Medulla oblongata (tissue), 1 donor: Measurements from ENCODE around the gene ANAPC2.
A peak's percentile ranks its signal among the peaks of the same experiment; 100 is the strongest.
"Not testable (repeated sequence)": the region's sequence is repeated elsewhere in the genome, so short reads cannot be mapped to it uniquely, and the experiment has no call there.

Source experiments
- DNase-seq: peaks from one replicate; pipeline ENCODE4 v3.0.0-alpha.2; 2015; ENCODE audit errors: extremely low spot score

Gene ANAPC2

DNA sequence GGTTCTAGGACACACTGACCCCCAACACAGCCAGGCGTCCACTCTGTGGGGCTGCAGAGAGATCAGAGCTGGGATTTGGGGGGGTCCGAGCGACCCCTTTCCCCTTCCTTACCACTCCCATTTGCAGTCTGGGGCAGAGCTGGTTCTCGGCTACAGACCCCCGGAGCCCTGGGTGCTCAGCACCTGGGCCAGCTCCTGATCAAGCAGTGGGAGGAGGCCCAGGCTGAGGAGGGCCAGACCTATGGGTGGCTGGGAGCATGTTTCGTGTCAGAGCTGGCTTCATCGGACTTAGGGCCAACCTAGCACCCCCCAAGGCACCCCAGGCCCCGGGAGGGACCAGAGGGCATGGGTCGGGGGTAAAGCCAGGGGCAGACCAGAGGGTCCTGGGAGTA lies 41.8 kb downstream of the ANAPC2 start:
- no peak for DNase-seq

DNA sequence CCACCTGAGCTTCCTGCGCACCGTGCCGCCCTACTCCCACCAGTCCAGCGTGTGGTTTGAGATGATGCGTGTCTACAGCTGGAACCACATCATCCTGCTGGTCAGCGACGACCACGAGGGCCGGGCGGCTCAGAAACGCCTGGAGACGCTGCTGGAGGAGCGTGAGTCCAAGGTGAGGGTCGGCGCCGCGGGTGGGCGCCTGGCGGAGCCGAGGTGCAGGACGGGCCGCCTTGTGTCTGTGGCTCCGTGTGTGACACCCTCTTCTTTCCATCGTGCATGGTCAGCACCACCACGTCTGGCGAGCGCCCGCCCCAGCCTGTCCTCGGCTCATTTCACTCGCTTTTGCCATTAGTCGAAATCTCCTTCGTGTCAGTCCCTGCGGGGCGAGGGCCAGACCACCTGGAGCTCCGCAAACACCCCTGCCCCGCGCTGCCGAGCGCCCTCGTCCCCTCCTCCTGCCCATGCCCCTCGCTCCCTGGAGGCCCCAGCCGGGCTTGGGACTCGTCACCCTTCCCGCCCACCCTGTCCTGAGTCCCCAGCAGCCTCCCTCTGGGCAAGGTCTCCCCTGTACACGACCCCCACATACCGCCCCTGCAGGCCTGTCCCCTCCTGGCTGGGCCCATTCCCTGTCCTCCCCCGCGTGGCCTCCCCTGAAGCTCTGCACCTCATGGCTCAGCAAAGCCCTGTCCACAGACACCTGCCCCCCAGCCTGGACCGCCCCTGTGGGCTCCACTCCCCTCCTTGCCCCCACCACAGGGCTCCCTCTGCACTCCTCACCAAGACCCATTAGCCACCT lies 42.4 kb downstream of the ANAPC2 start:
- no peak for DNase-seq

DNA sequence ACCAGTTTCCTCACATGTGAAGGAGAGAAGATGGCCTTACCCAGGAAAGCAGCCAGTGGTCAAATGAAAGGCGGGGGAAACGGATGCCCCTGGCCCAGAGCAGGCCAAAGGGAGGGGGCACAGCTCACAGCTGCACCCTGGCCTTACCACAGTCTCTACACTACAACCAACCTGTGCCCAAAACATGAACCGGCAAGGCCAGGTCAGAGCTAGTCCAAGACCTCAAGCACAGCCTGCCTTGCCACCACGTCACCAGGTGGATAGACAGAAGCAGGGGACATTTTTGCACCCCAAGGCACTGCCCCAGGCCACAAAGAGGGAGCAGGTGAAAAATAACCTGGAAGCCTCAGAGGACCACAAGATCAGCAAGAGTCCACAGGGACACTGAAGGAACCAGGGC lies 44.9 kb downstream of the ANAPC2 start:
- DNase-seq = no peak

DNA sequence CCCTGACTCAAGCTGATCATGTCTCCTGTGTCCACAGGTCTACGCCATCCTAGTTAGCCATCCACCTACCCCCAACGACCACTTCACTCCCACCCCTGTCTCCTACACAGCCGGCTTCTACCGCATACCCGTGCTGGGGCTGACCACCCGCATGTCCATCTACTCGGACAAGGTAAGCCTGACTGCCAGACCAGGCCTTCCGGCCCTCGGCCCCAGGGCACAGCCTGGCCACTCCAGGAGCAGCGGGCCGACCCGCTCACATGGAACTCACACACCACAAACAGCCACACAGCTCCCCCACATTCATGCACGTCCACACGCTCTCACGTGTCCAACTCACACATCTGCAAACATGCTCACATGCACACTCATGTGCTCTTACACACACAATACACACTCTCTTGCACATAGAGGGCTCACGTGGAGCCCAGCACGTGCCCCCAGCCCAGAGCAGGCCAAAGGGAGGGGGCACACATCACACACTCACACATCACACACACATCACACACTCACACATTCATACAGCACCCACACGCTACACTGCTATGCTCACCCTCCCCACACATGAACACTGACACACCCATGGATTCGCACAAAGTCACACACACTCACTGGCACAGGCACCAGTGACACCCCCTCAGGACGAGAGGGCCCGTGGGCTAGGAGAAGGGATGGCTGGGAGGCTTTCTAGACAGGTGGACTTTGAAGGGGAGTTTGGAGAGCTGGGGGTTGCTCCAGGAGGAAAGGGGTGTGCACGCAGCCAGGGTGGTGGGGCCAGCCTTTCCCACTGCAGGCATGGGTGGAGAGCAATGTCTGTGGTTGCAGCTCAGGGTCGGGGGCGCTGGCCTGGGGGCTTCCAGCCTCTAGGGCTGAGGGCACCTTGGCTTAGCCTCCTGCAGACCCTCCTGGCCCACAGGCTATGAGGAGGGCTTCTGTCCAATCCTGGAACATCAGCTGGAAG lies 46.1 kb downstream of the ANAPC2 start:
- DNase-seq = no peak

DNA sequence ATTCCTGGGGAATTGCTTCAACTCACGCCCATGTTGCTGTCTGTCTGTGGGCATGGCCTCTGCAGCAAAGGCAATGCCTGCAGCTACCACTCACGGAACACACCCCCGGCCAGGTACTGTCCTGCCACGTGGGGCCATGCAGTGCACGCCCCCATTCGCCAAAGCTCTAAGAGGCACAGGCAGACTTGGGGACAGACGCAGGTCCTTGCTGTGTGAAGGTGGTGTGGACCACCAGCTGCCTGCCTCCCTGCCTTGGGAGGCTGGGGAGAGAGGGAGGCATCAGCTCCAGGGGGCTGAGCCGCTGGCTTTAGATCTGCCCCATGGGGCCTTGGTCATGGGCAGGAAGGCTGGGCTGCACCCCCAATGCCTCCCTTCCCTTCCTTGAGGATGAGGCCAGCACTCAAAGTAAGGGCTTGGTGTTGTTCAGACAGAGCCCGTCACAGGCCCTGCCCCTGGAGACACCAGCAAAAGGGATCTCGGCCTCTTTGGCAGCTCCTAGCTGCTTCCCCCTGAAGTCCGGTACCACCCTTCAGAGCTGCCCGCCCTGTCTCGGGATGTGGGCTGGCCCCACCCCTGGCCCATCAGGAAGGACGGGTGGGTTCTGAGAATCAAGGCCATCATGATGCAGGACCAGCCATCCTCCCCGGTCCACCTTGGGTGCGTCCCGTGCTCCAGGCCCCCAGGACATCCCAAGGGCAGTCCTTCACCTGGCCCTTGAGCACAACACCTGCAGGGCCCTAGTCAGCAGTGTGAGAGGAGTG lies 47.1 kb downstream of the ANAPC2 start:
- no peak for DNase-seq

DNA sequence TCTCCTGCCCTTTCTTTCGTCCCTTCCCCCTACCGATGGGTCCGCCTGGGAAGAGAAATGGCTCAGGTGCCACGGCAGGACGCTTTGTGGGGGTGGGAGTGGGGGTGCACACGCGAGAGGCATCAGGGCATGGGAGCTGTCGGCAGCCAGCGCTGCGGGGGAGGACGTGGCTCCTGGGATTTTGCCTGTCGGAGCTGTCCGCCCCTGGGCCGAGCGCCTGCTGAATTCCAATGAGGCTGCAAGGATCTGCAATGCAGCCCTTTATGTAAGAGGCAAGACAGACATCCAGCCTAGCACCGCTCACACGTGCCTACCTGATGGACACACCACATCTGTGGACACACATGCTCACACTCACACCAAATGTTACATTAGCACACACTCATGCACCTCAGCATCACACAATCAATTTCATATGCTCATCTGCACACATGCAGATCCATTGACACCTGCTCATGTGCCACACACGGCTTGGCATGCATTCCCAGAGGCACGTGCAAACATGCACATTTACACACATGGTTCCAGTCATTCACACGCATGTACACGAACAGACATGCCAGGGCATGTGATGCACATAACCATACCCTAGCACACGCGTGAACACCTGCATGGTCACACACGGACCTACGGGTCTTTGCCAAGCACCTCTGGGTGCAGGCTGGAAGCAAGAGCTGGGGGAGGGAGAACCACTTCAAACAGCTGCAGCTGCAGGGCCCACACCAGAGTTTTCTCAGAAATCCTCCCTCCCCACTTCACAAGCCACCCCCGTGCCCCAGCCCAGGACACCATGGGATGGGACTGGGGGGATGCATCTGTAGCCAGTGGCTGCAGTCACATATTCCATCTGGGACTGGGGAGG lies 48.0 kb downstream of the ANAPC2 start:
- no peak for DNase-seq

DNA sequence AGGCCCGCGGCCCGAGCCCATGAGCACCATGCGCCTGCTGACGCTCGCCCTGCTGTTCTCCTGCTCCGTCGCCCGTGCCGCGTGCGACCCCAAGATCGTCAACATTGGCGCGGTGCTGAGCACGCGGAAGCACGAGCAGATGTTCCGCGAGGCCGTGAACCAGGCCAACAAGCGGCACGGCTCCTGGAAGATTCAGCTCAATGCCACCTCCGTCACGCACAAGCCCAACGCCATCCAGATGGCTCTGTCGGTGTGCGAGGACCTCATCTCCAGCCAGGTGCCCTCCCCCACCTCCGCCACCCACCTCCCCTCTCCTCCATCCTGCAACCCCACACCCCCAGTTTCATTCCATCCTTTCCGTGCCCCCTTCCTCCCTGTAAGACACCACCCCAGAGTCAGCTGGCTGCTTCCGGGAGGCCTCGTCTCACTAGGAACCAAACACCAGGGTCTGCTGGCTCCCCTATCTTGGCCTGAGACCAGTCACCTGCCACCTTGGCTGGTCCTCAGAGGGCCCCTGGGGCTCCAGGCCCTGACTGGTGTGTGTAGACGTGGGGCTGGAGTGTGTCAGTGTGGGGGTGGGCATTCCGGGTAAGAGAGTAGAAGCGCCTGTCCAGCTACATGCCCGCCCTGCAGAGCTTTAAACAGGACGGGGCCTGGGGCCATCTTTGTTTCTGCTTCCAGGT lies 48.8 kb downstream of the ANAPC2 start:
- no peak for DNase-seq

DNA sequence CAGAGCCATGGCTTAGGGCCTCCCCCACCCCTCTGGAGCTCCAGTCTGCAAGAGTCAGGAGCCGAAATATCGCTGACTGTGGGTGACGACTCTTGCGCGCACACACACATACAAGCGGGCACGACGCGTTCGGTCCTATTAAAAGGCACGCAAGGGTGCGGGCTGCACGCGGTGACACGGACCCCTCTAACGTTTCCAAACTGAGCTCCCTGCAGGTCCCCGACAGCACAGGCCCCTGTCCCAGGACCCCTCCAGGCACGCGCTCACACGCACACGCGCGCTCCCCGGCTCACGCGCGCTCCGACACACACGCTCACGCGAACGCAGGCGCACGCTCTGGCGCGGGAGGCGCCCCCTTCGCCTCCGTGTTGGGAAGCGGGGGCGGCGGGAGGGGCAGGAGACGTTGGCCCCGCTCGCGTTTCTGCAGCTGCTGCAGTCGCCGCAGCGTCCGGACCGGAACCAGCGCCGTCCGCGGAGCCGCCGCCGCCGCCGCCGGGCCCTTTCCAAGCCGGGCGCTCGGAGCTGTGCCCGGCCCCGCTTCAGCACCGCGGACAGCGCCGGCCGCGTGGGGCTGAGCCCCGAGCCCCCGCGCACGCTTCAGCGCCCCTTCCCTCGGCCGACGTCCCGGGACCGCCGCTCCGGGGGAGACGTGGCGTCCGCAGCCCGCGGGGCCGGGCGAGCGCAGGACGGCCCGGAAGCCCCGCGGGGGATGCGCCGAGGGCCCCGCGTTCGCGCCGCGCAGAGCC lies 49.5 kb downstream of the ANAPC2 start, which contains the start of gene GRIN1:
TSS of gene GRIN1 (plus strand) at position 433 of the 746 bp plus-strand sequence. CDS start 333 bp downstream, outside the sequence.
- DNase-seq = no peak

DNA sequence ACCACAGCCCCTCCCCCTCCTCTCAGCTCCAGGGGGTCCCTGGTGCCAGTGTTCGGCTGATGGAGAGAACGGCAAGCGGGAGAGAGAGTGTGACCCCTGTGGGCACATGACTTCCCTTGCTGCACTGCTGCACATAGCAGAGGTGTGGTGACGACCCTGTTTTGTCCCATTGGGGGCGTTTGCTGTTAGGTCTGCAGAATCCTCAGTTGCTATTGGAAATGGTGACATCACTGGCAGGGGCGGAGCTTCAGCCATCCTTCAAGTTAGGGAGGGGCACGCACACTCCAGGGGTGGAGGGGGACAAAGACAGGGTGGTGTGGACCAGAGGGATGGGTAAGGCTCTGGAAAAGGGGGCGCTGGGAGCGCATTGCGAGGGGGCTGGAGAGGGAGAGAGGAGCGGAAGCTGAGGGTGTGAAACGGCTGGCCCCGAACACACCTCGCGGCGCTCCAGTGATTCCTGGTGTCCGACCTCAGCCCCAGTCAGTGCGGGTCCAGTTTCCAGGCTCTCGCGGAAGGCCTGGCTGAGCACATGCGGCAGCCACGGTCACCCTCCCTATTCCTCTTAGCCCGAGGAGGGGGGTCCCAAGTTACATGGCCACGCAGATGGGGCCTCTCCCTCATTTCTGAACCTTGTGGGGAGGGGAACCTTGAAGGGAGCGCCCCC lies 50.2 kb downstream of the ANAPC2 start:
- no peak for DNase-seq

DNA sequence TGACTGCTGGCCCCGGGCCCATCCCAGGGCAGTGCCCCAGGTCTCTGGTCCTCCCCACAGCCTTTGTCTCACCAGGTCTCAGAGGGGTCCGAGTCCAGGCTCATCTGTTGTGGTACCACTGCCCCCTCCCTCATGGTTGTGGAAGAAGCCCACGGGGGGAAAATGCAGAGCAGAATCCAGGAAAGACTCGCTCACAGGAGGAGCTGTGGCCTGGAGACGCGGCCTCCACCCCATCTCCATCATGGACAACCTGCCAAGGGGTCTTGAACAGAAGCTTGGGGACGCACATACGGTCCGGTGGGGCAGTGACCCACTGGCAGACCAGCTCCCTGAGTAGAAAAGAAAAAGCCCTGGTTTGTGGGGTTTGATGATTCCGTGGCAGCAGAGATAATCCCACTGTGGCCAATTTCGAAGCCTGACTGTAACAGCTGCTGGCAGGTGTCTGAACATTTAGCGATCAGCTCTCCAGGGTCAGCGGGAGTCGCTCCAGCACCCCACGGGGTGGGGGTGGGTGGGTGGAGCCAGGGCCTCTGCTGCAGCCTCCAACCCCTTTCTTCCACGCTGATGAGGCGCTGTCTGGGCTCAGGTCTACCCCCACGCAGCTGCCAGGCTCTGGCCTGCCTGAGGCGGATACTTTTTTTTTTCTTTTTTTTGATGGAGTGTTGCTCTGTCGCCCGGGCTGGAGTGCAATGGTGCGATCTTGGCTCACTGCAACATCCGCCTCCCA lies 51.3 kb downstream of the ANAPC2 start:
- no peak for DNase-seq

DNA sequence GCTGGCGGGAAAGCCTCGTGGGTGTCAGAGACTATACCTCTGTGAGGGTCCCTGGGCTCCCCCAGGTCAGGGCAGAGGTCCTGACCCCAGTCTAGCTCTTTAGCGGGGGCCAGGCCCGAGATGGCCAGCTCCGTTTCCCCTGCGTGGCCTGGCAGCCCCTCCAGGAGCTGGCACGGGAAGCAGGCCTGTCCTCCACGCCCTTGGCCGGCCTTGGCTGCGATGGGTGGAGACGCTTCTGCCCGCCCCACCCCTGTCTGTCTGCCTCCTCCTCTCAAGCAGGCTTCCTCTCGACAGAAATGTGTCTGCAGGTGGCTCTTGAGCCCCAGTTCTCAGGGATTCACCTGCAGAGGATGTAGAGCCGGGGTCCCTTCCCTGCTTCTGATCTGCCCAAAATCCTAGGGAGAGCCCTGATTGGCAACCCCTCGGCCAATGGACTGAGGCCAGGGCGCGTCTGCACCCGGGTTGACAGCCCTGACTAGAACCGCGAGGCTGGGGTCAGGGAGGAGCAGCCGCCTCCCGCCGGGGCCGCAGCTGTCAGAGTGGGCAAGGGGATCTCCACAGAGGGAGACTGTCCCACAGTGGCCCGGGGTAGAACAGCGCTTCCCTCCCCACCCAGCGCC lies 52.0 kb downstream of the ANAPC2 start:
- no peak for DNase-seq

DNA sequence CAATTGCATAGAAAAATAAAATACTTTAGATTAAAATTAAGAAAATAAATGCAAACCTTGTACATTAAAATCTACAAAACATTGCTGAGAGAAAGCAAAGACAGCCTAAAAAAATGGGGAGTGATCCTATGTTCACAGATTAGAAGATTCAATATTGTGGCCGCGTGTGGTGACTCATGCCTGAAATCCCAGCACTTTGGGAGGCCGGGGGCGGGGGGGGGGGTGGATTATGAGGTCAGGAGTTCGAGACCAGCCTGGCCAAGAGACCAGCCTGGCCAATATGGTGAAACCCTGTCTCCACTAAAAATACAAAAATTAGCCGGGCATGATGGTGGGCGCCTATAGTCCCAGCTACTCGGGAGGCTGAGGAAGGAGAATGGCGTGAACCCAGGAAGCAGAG lies 53.2 kb downstream of the ANAPC2 start:
- not testable (repeated sequence) for DNase-seq

DNA sequence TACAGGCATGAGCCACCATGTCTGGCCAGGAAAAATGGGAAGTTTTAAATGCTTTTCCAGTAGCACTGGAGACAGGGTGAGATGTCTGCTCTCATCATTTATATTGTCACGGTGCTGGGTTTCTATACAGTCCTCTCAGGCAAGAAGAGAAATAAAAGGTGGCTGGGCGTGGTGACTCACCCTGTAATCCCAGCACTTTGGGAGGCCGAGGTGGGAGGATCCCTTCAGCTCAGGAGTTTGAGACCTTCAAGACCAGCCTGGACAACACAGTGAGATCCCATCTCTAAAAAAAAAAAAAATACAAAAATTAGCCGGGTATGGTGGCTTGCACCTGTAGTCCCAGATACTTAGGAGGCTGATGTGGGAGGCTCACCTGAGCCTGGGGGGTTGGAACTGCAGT lies 54.2 kb downstream of the ANAPC2 start:
- no peak for DNase-seq

DNA sequence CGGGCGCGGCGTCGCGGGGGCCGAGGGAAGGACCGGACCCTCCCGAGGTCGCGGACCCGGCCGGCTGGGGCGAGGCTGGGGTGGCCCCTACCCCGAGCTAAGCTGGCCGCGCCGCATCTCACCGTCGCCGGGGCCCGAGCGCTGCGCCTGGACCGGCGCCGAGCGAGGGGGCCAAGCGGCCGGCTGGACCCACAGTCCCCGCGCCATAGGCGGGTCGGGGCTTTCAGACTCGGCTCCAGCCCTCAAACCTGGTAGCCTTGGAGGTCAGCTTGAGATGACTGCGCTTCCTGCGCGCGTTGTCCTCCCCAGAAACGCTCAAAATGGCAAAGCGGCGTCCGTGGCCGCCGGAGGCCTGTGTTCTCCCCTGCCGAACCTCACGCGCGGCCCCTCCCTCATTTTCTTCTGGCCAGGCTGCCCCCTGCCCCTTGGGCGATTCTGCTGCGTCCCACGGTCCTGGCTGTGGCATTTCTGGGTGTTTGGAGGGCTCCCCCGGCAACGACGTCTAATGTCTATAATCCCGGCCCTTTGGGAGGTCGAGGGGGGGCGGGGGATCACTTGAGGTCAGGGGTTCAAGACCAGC lies 58.1 kb downstream of the ANAPC2 start:
- DNase-seq = no peak

DNA sequence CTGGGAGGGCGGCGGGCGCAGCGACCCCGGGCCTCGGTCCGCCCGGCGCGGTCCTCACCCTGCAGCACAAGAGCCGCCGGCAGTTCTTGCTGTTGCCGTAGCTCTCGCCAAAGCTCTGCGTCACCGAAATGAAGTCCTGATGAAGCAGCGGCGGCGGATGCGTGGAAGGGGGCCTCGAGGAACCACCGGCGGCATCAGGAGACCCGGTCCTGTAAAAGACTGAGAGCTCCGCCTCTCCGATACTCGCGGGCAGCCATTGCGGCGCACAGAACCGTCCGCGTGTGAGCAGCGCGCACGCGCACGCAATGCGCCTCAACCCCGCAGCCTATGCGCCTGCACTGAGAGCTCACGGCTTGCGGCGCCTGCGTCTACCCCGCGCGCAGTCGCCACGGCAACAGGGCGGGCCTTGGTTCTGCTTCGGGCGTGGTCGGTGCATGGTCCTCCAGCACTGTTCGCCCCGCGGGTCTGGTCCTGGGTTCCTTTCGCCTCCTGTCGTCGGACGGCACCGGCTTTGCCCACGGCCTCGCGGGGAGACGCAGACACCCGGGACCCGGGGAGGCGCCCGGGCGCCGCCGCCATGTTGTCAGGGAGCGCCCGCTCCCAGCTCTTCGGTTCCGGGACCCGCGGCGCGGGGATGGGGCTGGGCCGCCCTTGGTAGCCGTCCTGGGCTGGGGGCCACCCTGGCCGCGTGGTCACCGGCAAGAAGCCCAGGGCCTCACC lies 58.7 kb downstream of the ANAPC2 start:
- peak; percentile 81 for DNase-seq

DNA sequence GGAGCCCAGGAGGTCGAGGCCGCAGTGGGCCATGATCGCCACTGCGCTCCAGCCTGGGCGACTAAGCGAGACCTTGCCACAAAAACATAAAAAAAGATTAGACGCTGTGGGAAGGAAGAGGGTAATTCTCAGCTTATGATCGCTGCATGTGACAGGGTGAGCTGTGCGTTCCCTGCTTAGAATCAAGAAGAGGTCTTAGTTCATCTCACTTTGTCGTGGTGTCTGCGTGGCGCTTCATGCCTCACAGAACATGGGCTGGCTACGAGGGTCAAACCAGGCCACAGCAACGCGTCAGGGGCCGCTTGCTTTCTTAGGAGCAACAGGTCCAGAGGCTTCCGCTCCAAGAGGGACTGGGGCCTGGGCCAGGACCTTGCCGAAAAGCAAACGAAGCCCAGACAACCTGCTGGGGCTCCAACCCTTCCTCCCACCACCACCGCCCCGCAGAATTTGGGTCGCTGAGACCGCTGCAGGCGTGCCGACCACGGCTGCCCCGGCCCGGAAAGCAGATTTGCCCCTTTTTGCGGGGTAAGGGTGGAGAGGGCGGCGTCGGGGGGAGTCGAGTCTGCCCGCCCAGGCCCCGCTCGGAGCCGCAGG lies 59.4 kb downstream of the ANAPC2 start:
- no peak for DNase-seq
